ENCODE data around the gene HDAC10.
A peak's percentile ranks its signal among the peaks of the same experiment; 100 is the strongest.
"Not testable (repeated sequence)": the region's sequence is repeated elsewhere in the genome, so short reads cannot be mapped to it uniquely, and the experiment has no call there.

Gene HDAC10

DNA sequence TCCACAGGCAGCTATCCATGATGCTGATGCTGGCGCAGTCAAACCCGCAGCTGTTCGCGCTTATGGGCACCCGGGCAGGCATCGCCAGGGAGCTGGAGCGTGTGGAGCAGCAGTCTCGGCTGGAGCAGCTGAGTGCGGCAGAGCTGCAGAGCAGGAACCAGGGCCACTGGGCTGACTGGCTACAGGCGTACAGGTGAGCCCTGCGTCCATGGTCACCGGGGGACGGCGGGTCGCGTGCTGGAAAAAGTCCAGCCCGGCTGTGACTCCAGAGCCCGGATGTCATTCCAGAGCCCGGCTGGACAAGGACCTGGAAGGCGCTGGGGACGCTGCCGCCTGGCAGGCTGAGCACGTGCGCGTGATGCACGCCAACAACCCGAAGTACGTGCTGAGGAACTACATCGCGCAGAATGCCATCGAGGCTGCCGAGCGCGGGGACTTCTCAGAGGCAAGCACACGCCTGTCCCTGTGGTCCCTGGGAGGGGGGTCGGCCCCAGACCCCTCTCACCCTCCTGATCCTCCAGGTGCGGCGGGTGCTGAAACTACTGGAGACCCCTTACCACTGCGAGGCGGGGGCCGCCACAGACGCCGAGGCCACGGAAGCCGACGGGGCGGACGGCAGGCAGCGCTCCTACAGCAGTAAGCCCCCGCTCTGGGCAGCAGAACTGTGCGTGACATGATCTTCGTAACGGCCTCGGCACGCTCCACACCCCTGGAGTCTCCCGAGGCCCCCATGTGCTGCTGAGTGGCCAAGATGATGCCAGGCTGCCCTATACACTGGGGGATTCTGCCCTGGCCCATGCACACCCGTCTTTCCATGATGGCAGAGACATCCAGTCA is 34.2 kb downstream of the HDAC10 start:
- no peak for DNase-seq

DNA sequence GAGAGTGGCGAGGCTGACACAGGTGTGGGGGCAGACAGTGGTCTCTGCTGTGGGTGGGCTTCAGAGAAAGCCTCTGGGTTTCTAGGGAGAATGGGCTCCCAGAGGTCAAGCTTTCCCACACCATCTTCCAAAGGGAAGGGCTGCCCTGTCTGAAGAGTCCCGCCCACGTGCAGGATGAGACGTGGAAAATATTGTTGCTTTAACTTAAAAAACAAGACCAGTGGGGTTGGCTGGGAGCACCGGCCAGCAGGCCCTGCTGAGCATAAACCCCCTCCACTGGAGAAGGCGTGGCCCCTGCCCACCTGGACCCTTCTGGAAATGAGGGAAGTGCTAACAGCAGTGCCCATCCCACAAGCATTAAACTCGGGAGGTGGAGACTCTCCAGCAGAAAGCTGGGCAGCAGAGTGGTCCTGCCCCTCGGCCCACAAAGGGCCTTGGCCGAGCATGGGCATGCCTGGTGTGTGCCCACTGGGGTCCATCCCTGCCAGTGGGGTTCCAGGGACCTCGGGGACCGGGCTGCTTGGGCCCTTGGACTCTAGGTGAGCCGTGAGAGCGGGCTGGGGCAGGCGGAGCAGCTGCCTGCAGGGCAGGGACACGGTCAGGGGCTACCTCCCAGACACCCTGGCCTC is 34.9 kb downstream of the HDAC10 start:
- no peak for DNase-seq

DNA sequence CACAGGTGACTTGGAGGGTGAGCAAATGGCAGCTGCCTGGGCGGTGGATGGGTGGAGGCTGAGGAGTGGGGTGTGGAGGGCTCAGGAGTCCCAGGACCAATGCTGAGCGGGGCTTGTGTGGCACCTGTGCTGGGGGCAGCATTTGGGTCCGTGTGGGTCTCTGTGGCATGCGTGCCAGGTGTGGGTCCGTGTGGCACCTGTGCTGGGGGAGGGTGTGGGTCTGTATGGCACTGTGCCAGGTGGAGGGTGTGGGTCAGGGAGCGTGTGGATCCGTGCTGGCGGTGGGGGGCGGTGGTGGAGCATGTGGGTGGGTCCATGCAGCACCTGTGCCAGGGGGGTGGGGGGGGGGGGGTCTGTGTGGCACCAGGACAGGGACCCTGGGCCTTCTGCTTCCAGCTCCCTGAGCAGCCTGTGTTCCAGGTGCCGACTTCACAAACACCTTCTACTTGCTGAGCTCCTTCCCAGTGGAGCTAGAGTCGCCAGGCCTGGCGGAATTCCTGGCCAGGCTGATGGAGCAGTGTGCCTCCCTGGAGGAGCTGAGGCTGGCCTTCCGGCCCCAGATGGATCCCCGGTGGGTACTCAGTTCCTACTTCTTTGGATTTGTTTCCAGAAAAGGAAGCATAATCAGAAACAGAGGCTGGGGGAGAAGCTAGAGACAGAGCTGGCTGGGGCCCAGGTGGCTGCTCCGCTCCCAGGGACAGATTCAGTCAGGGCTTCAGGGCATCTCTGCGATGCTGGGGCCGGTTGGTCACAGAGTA is 35.6 kb downstream of the HDAC10 start:
- no peak for DNase-seq

GRCh38 chr22:50213263-50213662 is 37.8 kb downstream of the HDAC10 start:
- no peak for DNase-seq

- no peak for DNase-seq
Observed at GRCh38 chr22:50211147-50211546, 39.9 kb downstream of the HDAC10 start.

DNA sequence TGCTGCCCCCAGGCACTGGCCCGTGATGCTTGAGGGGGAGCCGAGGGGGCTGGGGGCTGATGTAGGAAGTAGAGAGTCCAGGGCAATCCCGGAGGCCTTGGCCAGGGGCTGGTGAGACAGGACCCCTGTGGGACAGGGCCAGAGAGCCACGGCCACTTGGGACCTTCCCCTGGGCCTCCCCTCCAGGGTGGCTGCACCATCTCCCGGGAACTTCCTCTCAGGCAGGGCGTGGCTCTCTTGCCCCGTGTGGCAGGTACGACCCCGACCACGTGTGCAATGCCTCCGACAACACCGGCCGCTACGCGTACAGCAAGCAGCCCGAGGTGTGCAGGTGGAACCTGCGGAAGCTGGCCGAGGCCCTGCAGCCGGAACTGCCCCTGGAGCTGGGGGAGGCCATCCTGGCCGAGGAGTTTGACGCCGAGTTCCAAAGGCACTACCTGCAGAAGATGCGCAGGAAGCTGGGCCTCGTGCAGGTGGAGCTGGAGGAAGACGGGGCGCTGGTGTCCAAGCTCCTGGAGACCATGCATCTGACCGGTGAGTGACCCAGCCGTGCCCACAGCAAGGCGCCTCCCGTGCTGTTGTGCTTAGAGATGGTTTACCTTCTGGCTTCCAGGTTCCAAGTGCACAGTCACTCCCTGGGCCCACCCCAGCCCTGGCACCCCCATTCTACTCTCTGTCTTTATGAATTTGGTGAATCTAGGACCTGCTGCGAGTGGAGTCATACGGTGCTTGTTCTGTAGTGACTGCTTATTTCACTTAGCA is 40.5 kb downstream of the HDAC10 start:
- DNase-seq: no peak

GRCh38 chr22:50209893-50210292 is 41.2 kb downstream of the HDAC10 start:
- DNase-seq: peak; percentile 1 to 46 (median 12)

DNA sequence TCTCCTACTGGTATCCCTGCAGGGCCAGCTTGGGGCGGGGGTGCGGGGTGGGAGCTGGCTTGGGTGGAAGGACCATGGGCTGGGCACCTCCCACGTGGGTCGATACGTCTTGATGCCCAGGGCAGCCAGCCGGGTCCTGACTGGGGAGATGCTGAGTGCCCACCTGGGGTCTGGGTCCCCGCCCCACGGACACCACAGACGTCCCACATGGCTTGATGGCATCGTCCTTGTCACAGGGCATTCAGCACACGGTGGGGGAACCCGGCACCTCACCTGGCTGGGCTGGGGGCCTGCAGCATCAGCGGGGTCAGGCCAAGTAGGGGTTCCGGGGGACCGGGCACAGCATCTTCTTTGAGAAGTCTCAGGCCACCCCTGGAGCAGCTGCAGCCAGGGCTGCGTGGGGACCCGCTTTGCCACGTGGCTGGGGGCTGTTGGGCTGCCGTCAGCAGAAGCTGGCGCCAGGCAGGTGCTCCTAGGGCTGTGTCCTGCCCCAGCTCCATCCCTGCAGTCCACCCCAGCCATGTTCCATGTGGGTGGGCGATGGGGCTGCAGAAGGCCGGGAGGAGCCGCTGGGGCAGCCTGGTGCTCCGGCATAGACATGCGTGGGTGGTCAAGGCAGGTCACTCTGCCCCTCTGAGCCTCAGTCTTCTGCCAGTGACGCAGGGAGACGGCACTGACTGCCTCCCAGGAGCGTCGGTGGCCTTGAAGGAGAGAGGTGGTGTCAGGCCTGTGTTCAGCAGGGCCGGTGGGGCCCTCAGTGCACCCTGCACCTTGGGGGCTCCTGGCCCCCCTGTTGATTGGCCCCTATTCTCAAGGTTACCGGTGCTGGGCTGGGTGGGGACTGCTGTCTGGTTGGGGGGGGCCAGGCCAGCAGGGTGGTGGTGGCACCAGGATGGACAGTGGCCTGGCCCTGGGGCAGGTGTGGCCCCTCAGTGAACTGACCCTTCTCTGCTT is 41.8 kb downstream of the HDAC10 start:
- no peak for DNase-seq

- no peak for DNase-seq
Observed at GRCh38 chr22:50208430-50208938, 42.6 kb downstream of the HDAC10 start.

- no peak for DNase-seq
Observed at GRCh38 chr22:50207383-50208140, 43.5 kb downstream of the HDAC10 start.

DNA sequence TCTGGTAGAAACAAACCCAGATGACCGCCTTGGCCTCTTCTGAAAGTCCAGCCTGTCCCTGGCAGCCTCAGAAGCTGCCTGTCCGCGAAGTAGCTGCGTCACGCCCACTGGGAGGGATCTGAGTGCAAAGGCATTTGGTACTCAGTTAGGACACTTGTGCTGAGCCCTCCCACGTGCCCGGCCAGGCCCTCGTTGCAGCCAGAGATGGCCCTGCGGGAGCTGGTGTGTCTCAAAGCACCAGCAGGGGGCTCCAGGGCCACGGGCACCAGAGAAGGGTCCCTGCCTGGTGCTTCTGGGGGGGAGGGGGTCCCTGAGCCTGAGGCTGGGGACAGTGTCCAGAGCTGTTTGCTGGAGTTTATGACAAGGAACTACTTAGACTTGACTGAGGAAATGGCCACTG is 44.5 kb downstream of the HDAC10 start:
- no peak for DNase-seq

DNA sequence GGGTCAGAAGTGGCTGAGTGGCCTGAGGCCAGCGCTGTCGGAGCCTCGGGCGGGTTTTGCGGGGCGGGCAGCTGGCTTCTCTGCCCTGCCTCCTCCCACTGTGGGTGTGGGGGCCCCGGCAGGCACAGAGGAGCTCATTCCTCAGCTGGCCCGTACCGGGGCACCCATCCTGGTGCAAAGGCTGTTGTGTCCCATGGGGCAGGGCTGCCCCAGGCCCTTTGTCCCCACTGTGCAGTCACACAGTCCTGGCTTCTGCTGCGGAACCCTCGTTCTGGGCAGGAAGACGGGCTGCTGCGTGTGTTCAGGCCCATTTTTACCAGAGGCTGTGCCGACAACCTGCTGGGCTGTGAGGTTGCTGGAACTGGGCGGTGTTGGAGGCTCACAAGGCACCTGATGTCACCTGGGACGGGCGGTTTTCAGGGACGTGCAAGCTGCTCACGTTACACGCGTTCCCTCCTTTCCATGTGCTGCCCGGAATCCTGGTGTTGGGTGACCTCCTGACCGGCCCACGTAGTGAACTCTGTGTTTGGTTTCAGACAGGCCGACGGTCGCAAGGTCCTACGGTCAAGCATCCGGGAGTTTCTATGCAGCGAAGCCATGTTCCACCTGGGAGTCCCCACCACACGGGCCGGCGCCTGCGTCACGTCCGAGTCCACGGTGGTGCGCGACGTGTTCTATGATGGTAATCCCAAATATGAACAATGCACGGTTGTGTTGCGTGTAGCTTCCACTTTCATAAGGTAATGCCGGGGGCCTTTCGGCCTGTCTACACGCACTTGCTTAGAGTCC is 45.1 kb downstream of the HDAC10 start:
- no peak for DNase-seq

- not testable (repeated sequence) for DNase-seq
Observed at GRCh38 chr22:50204998-50205397, 46.1 kb downstream of the HDAC10 start.

DNA sequence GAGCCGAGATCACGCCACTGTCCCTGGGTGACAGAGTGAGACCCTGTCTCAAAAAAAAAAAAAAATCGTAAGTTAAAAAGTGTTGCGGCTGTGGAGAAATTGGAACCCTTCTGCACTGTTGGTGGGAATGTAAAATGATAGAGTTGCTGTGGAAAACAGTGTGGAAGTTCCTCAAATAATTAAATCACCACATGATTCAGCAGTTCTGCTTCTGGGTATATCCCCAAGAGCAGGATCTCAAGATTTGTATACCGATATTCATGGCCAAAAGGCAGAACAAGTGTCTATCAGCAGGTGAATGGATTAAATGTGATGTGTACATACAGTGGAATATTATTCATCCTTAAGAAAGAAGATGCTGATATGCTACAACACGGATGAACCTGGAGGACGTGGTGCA is 46.5 kb downstream of the HDAC10 start:
- DNase-seq: no peak

GRCh38 chr22:50203288-50203687 is 47.8 kb downstream of the HDAC10 start:
- DNase-seq: no peak

GRCh38 chr22:50202130-50202666 is 48.9 kb downstream of the HDAC10 start:
- peak in 1 of 3 experiments; percentile 14 for DNase-seq

DNA sequence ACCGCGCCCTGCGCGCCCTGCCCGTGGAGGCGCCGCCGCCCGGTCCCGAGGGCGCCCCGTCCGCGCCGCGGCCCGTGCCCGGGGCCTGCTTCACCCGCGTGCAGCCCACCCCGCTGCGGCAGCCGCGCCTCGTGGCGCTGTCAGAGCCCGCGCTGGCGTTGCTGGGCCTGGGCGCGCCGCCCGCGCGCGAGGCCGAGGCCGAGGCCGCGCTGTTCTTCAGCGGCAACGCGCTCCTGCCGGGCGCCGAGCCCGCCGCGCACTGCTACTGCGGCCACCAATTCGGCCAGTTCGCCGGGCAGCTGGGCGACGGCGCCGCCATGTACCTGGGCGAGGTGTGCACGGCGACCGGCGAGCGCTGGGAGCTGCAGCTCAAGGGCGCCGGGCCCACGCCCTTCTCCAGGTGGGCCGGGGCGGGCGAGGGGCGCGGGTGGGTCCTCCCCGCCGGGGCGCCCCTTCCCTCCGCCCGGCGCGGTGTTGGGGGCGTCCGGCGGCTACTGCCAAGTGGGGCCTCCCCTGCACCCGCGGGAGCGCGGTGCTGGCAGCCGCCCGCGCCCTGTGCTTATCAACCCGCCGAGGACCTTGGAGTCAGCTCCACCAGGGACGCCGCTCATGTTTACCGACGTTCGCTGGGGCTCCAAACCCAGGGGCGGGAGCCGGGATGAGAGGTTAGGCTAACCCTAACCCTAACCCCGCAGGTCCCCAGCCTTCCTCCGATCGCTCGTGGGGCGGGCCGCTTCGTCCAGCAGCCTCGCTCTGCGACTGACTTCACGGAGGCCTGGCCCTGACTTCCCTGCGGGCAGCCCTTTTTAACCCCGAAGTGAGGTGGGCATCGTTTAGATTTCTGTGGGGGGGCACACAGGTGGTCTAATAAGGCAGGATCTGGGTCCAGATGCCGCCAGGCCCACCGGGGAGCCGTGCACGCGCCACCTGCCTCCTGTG is 49.6 kb downstream of the HDAC10 start:
- peak in 2 of 3 experiments; percentile 30 to 40 for DNase-seq

GRCh38 chr22:50200461-50201190 is 50.4 kb downstream of the HDAC10 start, which contains the start of gene SELENOO:
Gene SELENOO (plus strand): TSS chr22:50201011. CDS start chr22:50201037, 26 bp downstream.
- DNase-seq: peak; percentile 48 to 82 (median 75)

All from NCI-H1417 (cell line).